Activated gamma-delta T cell (primary cell): Measurements from ENCODE around the gene SPATA31C1.
"Not testable (repeated sequence)": the region's sequence is repeated elsewhere in the genome, so short reads cannot be mapped to it uniquely, and the experiment has no call there.

ENCODE experiments used
- DNase-seq: peaks from one replicate; lab custom pipeline; 2025; lab: John Stamatoyannopoulos, UW

The SPATA31C1 gene

GRCh38 chr9:87886933-87887505, 30.7 kb upstream of the SPATA31C1 start:
- DNase-seq = no peak

- no peak for DNase-seq
Observed at GRCh38 chr9:87887661-87888480, 29.9 kb upstream of the SPATA31C1 start.

DNA sequence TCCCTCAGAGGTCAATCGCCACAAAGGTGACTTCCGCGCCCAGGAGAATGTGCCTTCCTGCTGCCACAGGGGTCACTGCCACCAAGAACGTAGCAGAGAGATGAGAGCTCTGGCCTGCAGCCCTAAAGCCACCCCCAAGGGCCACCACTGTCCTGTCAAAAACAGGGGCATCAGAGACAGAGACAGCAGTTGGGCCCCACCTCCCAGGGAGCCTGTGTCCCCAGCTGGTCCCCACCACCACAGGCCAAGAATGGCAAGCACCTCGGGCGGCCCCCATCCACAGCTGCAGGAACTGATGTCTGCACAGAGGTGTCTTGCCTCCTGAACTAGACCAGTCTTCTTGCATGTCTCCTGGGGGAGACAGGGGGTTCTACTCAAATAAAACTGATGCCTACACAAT, 29.3 kb upstream of the SPATA31C1 start:
- DNase-seq = no peak

GRCh38 chr9:87889065-87889881, 28.5 kb upstream of the SPATA31C1 start:
- DNase-seq = no peak

DNA sequence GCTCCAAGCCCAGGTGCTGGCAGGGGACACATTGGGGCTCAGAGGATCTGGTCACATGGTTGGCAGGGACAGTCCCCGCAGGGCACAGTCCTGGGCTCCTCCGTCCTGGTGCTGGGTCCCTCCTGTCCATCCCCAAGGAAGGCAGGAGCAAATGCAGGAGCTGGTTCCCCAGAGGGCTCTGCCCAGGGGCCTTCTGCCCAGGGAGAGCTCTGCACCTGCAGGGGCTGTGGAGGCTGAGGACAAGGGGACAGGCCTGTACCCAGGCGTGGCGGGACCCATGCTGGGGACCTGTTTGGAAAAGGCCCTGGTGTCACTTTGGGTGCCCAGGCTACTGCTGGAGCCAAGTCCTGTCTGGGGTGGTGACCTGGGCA, 27.9 kb upstream of the SPATA31C1 start:
- DNase-seq = no peak

DNA sequence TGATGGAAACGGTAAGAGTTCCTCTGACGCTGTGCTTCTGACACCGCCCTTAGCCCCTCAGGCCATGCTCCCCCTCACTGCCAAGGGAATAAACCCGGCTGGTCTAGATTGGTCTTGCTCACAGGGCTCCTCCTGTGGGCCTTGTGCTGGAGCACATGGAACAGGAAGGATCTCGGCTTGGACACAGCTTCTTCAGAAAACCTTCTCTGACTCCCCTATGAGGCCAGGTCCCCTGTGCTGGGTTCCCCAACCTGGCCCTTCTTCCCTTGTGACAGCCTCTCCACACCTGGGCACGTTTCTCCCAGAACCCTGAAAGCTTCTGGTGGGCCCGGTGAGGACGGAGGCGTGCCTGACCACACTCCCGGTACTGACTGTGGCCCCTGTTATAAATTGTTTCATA, 26.9 kb upstream of the SPATA31C1 start:
- DNase-seq = no peak

- DNase-seq = no peak
Observed at GRCh38 chr9:87891754-87892153, 26.0 kb upstream of the SPATA31C1 start.

- no peak for DNase-seq
Observed at GRCh38 chr9:87892956-87893355, 24.8 kb upstream of the SPATA31C1 start.

- no peak for DNase-seq
Observed at GRCh38 chr9:87894998-87895625, 22.6 kb upstream of the SPATA31C1 start.

DNA sequence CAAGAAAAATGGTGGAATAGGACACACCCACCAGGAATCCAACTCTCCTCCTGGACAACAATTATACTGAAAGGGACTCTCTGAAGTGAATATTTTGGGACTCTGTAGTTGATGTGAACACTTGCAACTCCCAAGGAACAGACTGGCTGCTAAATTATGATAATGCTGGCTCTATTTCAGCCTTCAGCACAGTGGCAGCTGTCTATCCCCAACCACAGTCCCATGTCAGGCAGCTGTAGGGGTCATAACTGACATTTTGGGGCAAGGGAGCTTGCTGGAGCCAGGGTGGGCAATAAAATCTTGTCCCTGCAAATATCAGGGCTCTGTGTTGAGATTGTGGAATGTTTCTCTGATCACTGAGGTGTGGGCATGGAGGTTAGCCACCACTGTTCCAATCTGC, 20.9 kb upstream of the SPATA31C1 start:
- no peak for DNase-seq

- DNase-seq = no peak
Observed at GRCh38 chr9:87898151-87898550, 19.6 kb upstream of the SPATA31C1 start.

- not testable (repeated sequence) for DNase-seq
Observed at GRCh38 chr9:87902371-87902770, 15.4 kb upstream of the SPATA31C1 start.

DNA sequence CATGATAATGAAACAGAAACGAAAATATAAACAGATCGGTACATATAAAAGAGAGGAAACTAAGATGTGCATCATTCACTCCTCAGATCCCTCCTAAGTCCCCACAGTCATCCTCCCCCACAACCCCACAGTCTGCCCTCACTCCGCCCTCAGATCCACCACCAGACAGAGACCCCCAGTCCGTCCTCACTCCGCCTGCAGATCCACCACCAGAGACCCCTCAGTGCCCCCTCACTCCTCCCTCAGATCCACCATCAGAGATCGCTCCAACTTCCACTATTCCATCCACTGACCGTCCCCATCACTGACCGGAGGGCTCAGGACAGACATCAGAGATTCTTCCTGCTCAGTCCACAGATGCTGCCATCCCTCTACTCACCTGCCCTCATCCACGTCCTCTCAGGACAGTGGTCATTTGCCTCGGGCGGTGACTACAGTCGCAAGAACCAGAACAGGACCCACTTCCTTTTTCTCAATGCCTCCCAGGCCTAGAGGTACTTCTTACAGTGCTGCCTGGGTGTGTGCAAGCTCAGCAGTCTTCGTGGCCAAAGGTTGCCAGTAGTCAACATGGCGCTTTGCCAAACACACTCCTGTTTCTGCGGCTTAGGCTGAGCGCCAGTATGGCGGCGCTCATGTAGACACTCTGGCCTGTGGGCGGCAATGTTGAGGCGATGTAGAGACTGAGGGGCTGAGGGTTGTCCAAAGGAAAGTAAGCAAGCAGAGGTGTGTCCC, 8.3 kb upstream of the SPATA31C1 start:
- DNase-seq = no peak

DNA sequence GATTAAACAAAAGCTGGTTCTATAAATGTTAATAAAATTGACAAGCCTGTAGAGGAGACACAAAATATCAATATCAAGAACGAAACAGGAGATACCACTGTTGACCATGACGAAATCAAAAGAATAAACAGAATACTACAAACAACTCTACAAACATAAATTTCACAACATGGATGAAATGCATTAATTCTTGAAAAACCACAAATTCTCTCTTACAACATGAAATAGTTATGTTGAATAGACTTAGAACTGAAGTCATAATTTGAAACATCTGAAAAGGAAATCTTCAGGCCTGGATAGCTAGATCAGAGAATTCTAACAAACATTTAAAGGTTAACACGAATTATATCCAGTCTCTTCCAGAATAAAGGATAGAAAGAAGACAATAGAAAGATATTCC, 6.9 kb upstream of the SPATA31C1 start:
- no peak for DNase-seq

- DNase-seq = not testable (repeated sequence)
Observed at GRCh38 chr9:87919013-87919412, 1.3 kb downstream of the SPATA31C1 start.

DNA sequence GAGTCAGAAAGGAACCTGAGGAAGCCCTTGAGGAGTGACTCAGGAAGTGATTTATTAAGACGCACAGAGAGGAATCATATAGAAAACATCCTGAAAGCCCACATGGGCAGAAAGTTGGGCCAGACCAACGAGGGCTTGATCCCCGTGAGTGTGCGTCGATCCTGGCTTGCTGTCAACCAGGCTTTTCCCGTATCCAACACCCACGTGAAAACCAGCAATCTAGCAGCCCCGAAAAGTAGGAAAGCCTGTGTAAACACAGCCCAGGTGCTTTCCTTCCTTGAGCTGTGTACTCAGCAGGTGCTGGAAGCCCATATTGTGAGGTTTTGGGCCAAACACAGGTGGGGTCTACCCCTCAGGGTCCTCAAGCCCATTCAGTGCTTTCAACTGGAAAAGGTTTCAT, 3.8 kb downstream of the SPATA31C1 start:
- not testable (repeated sequence) for DNase-seq

DNA sequence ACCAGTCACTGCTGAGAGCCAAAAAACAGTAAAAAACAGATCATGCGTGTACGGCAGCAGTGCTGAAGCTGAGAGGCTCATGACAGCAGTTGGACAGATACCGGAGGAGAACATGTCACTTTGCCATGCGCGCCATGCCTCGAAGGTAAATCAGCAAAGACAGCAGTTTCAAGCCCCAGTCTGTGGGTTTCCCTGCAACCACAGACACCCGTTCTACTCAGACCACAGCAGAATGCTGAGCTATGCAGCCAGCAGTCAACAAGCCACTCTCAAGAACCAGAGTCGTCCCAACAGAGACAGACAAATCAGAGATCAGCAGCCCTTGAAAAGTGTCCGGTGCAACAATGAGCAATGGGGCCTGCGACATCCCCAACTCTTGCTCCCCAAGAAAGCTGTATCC, 5.2 kb downstream of the SPATA31C1 start:
- not testable (repeated sequence) for DNase-seq

GRCh38 chr9:87924851-87925250, 7.1 kb downstream of the SPATA31C1 start:
- DNase-seq = not testable (repeated sequence)

DNA sequence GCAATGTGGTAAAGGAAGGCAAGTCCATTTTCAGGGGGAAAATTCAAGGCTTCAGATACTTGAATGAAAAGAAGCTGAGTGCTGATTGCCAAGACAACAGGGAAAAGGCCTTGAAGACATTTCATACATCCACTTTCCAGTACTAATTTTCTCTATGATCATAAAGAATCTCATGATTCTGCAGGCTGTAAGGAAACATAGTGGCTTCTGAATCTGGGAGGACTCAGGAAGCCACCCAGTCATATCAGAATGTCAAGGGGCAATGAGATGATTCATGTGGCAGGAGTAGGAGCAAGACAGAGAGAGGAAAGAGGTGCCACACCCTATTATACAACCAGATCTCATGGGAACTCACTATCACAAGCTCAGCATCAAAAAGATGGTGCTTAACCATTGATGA, 11.4 kb downstream of the SPATA31C1 start:
- DNase-seq = not testable (repeated sequence)

GRCh38 chr9:87934444-87934843, 16.7 kb downstream of the SPATA31C1 start:
- DNase-seq = not testable (repeated sequence)

GRCh38 chr9:87937352-87937751, 19.6 kb downstream of the SPATA31C1 start:
- DNase-seq = not testable (repeated sequence)

- DNase-seq = not testable (repeated sequence)
Observed at GRCh38 chr9:87937918-87938317, 20.2 kb downstream of the SPATA31C1 start.
